ENCODE results near the gene TIMELESS. TPM values are rescaled to one million over a fixed set of nuclear protein-coding genes. Genes with fewer than 3 reads are reported as not detected.

TIMELESS gene
- total RNA-seq, 1 donor from 2014 or later, result 27.9 TPM

GRCh38 chr12:56385873-56386272 lies 63.4 kb downstream of the TIMELESS start:
- Mint-ChIP-seq H3K36me3 (no peaks in the 10 kb centered on the region), H3K27ac (peak overlapping the region; percentile 66), H3K9me3 (no peaks in the 10 kb centered on the region), H3K4me1 (peaks cover 26% of the 10 kb centered on the region), H3K4me3 (no peak overlapping the region), H3K27me3 (ENCODE audit: low read depth) (peaks cover 3% of the 10 kb centered on the region)
- no peak for DNase-seq (ENCODE audit: low spot score in 2 of 2, unreplicated experiment in 2 of 2)
- TF ChIP-seq CTCF (IDR thresholded peaks at IDR 0.05; ENCODE audit: unreplicated experiment), result no peak

DNA sequence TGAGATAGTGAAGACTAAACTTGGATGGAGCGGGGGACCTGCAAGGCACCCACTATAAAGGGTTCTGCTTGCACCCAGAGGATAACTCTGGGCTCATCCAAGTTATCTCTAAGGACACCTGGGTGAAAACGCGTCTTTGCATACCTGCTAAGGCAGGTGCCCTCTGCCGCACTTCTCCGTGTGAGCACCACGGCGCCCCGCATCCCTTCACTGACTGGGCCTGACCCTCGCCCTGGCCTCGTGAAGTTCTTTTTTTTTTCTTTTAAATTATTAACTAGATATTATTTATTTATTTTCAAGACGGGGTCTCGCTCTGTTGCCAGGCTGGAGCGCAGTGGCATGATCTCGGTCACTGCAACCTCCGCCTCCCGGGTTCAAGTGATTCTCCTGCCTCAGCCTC lies 66.6 kb downstream of the TIMELESS start:
- Mint-ChIP-seq H3K36me3 (no peaks in the 10 kb centered on the region), H3K4me3 (no peak overlapping the region), H3K9me3 (no peaks in the 10 kb centered on the region), H3K27ac (no peak overlapping the region), H3K4me1 (peaks cover 24% of the 10 kb centered on the region), H3K27me3 (ENCODE audit: low read depth) (peaks cover 4% of the 10 kb centered on the region)
- no peak for TF ChIP-seq CTCF (IDR thresholded peaks at IDR 0.05; ENCODE audit: unreplicated experiment)
- no peak for DNase-seq (ENCODE audit: low spot score in 2 of 2, unreplicated experiment in 2 of 2)

DNA sequence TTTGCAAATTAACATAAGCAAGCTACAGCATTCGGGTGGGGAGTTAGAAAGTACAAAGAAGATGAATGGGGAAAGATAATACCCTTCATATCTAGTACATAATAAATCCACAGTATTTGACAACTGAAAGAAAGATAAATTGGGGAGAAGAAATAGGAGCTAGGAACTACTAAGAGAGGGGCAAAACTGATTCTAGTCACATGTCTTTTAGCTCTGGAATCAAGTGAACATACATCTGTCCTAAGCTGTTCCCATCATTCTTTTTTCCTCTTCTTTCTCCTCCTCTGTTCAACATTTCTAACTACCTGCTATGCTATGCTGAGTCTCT lies 71.3 kb downstream of the TIMELESS start:
- Mint-ChIP-seq H3K4me1 (peaks cover 11% of the 10 kb centered on the region), H3K4me3 (no peak overlapping the region), H3K27ac (no peak overlapping the region), H3K27me3 (ENCODE audit: low read depth) (peaks cover 4% of the 10 kb centered on the region), H3K9me3 (peaks cover 6% of the 10 kb centered on the region), H3K36me3 (no peaks in the 10 kb centered on the region)
- no peak for TF ChIP-seq CTCF (IDR thresholded peaks at IDR 0.05; ENCODE audit: unreplicated experiment)
- no peak for DNase-seq (ENCODE audit: low spot score in 2 of 2, unreplicated experiment in 2 of 2)

GRCh38 chr12:56377310-56377988 lies 71.8 kb downstream of the TIMELESS start:
- Mint-ChIP-seq H3K27me3 (ENCODE audit: low read depth) (peaks cover 4% of the 10 kb centered on the region), H3K27ac (no peak overlapping the region), H3K4me3 (no peak overlapping the region), H3K36me3 (no peaks in the 10 kb centered on the region), H3K4me1 (peaks cover 11% of the 10 kb centered on the region), H3K9me3 (peaks cover 10% of the 10 kb centered on the region)
- no peak for TF ChIP-seq CTCF (IDR thresholded peaks at IDR 0.05; ENCODE audit: unreplicated experiment)
- DNase-seq (ENCODE audit: low spot score in 2 of 2, unreplicated experiment in 2 of 2), result no peak

DNA sequence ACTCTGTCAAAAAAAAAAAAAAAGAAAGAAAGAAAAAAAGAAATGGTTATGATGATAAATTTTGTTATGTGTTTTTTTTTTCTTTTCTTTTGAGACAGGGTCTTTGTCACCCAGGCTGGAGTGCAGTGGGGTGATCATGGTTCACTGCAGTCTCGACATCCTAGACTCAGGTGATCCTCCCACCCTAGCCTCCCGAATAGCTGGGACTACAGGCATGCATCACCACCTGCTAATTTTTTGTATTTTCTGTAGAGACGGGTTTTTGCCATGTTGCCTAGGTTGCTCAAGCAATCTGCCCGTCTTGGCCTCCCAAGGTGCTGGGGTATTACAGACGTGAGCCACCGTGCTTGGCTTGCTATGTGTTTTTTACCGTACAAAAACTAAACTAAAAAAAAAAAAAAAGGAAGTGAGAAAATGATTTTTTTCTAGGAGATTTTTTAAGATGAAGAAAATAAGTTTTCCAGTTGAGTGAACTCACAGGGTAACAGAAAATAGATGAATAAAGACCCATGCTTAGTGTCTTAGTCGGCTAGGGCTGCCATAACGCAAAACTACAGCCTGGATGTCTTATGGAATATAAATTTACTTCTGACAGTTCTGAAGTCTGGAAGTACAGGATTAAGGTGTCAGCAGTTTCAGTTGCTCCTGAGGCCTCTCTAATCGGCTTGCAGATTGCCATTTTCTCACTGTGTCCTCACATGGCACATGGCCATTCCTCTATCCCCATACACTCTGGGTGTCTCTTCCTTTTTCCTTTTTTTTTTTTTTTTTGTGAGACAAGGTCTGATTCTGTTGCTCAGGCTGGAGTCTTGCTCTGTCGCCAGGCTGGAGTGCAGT lies 73.4 kb downstream of the TIMELESS start:
- Mint-ChIP-seq H3K27ac (no peak overlapping the region), H3K9me3 (peaks cover 11% of the 10 kb centered on the region), H3K4me3 (no peak overlapping the region), H3K36me3 (no peaks in the 10 kb centered on the region), H3K4me1 (peaks cover 11% of the 10 kb centered on the region), H3K27me3 (ENCODE audit: low read depth) (peaks cover 8% of the 10 kb centered on the region)
- TF ChIP-seq CTCF (IDR thresholded peaks at IDR 0.05; ENCODE audit: unreplicated experiment), result no peak
- no peak for DNase-seq (ENCODE audit: low spot score in 2 of 2, unreplicated experiment in 2 of 2)
